HepG2 (cell line): ENCODE measurements around the gene SLC13A3. TPM values are rescaled to one million over a fixed set of nuclear protein-coding genes. Genes with fewer than 3 reads are reported as not detected.
"Not testable (repeated sequence)": the region's sequence is repeated elsewhere in the genome, so short reads cannot be mapped to it uniquely, and the experiment has no call there.

ENCODE experiments used
- CHD4 ChIP-seq: fragments of 200-600 bp; sonication (generic); IDR thresholded peaks from 2 replicates; pipeline ENCODE4 v1.7.0; 2017; ENCODE audit warnings: mild to moderate bottlenecking, low read length, borderline replicate concordance
- FOXA1 ChIP-seq, 2 experiments: fragments of 450-650 bp in 1 of 2; sonication (generic) in 1 of 2; formaldehyde crosslinking in 1 of 2; IDR thresholded peaks; 2 replicates each; pipeline versions ENCODE4 v1.4.0 to v1.6.1; 2016 to 2020; ENCODE audit warnings: missing genetic modification reagents in 1 of 2
- FOXP1 ChIP-seq, 2 experiments: fragments of 450-650 bp in 1 of 2; IDR thresholded peaks; 2 replicates each; pipeline ENCODE4 v1.6.1; 2017 to 2018; ENCODE audit warnings: antibody characterized with exemption in 1 of 2
- PHF21A ChIP-seq: sonication (generic); formaldehyde crosslinking; IDR thresholded peaks from 2 replicates; pipeline ENCODE4 v1.5.0; 2020; ENCODE audit warnings: mild to moderate bottlenecking, missing genetic modification reagents
- PITX1 ChIP-seq: sonication (generic); formaldehyde crosslinking; IDR thresholded peaks from 2 replicates; pipeline ENCODE4 v1.5.1; 2020; ENCODE audit warnings: mild to moderate bottlenecking, missing genetic modification reagents
- RARA ChIP-seq: IDR thresholded peaks from 2 replicates; pipeline ENCODE4 v1.6.1; 2016; ENCODE audit warnings: missing genetic modification reagents, missing compliant biosample characterization
- RXRB ChIP-seq: IDR thresholded peaks from 2 replicates; pipeline ENCODE4 v1.6.1; 2016; ENCODE audit warnings: borderline replicate concordance, missing genetic modification reagents, missing compliant biosample characterization
- SKI ChIP-seq: fragments of 450-650 bp; IDR thresholded peaks from one replicate; pipeline ENCODE4 v1.6.1; 2018; ENCODE audit warnings: mild to moderate bottlenecking; ENCODE audit not compliant: partially characterized antibody
- SP5 ChIP-seq: IDR thresholded peaks from 2 replicates; pipeline ENCODE4 v1.6.1; 2016; ENCODE audit warnings: low read depth, borderline replicate concordance
- TEAD3 ChIP-seq: optimal IDR thresholded peaks from 2 replicates; pipeline ENCODE3; 2016; ENCODE audit warnings: borderline replicate concordance
- YY1 ChIP-seq: IDR thresholded peaks from 2 replicates; pipeline ENCODE4 v1.6.1; 2011; ENCODE audit warnings: low read length, low read depth, moderate library complexity, mild to moderate bottlenecking; ENCODE audit not compliant: insufficient read depth, insufficient replicate concordance
- ZBTB38 ChIP-seq: sonication (generic); formaldehyde crosslinking; IDR thresholded peaks from 2 replicates; pipeline ENCODE4 v1.5.1; 2020; ENCODE audit warnings: mild to moderate bottlenecking, missing genetic modification reagents
- ZMYM3 ChIP-seq: sonication (generic); formaldehyde crosslinking; IDR thresholded peaks from 2 replicates; pipeline ENCODE4 v1.5.1; 2020; ENCODE audit warnings: mild to moderate bottlenecking, missing genetic modification reagents
- ZNF331 ChIP-seq: sonication (generic); formaldehyde crosslinking; IDR thresholded peaks from 2 replicates; pipeline ENCODE4 v1.4.0; 2020; ENCODE audit warnings: missing genetic modification reagents
- ZNF644 ChIP-seq: IDR thresholded peaks from 2 replicates; pipeline ENCODE4 v1.6.1; 2016; ENCODE audit warnings: low read depth
- ZNF7 ChIP-seq: IDR thresholded peaks from 2 replicates; pipeline ENCODE4 v1.6.1; 2016; ENCODE audit warnings: missing biosample characterization, missing genetic modification reagents
- polyA plus RNA-seq, 8 experiments: library from polyadenylated mRNA; depleted of rRNA in 3 of 8; stranded (reverse) in 7 of 8; unstranded in 1 of 8; fragments of >200 nt; fragmentation: Illumina TruSeq in 4 of 8; extraction: Trizol in 4 of 8; gene quantifications; 2 replicates each; pipeline versions ENCODE4 v1.2.1 to v1.2.3, GENCODE V29; 2011 to 2016; ENCODE audit warnings: low read depth in 4 of 8, missing spikeins in 1 of 8, mixed read lengths in 1 of 8; ENCODE audit not compliant: insufficient read depth in 1 of 8
- total RNA-seq, 5 experiments: library from RNA; depleted of rRNA; stranded (reverse); fragments of >200 nt; fragmentation: Illumina TruSeq; extraction: Trizol; gene quantifications; 2 replicates each; pipeline ENCODE4 v1.2.3, GENCODE V29; 2016; ENCODE audit warnings: low read depth in 1 of 5
- TF ChIP-seq, protein P1 (sequence below): sonication (generic); formaldehyde crosslinking; IDR thresholded peaks from 2 replicates; pipeline ENCODE4 v1.5.1; 2020; ENCODE audit warnings: mild to moderate bottlenecking, moderate library complexity, missing genetic modification reagents
- TF ChIP-seq, protein P2 (sequence below): fragments of 450-650 bp; IDR thresholded peaks from 2 replicates; pipeline ENCODE4 v1.6.1; 2016
- TF ChIP-seq, protein P3 (sequence below): sonication (generic); formaldehyde crosslinking; IDR thresholded peaks from 2 replicates; pipeline ENCODE4 v1.8.0; 2022; ENCODE audit warnings: missing genetic modification reagents, mild to moderate bottlenecking, moderate library complexity, borderline replicate concordance
- TF ChIP-seq, protein P4 (sequence below): sonication (generic); formaldehyde crosslinking; IDR thresholded peaks from 2 replicates; pipeline ENCODE4 v1.4.0; 2020; ENCODE audit warnings: missing genetic modification reagents

SLC13A3 gene
- total and polyA plus RNA-seq, 2 of the 13 experiments (the other 11 are each of a cell fraction or from before 2014, with no cell fraction given) = 66.5 to 76.0 TPM

DNA sequence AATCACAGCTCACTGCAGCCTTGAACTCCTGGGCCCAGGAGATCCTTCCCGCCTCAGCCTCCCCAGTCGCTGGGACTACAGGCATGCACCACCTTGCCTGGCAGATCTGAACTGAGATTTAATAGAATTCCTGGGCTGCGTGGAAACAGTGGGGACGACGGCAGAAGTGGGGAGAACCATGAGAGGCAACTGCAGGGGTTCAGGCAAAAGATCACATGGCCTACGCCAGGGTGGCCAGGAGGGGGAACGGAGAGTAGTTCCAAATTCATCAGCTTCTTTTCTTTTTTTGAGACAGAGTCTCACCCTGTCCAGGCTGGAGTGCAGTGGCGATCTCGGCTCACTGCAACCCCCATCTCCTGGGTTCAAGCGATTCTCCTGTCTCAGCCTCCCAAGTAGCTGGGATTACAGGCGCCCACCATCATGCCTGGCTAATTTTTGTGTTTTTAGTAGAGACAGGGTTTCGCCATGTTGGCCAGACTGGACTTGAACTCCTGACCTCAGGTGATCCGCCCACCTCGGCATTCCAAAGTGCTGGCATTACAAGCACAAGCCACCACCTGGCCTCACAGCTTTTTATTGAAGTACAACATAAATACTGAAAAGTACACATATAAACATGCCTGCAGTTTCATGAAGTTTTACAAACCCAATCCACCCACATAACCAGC, 25.5 kb upstream of the SLC13A3 start (continued):
- TF ChIP-seq YY1 = peak; percentile 5
- peak; percentile 87 for TF ChIP-seq RXRB
- TF ChIP-seq, protein P1, sequence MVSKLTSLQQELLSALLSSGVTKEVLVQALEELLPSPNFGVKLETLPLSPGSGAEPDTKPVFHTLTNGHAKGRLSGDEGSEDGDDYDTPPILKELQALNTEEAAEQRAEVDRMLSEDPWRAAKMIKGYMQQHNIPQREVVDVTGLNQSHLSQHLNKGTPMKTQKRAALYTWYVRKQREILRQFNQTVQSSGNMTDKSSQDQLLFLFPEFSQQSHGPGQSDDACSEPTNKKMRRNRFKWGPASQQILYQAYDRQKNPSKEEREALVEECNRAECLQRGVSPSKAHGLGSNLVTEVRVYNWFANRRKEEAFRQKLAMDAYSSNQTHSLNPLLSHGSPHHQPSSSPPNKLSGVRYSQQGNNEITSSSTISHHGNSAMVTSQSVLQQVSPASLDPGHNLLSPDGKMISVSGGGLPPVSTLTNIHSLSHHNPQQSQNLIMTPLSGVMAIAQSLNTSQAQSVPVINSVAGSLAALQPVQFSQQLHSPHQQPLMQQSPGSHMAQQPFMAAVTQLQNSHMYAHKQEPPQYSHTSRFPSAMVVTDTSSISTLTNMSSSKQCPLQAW (CRISPR knock-in tag) = 0 out of 2 replicates have a peak, but pooled peaks have one; percentile 38
- TF ChIP-seq TEAD3 (CRISPR knock-in tag) = peak; percentile 78
- TF ChIP-seq SKI = peak; percentile 97
- TF ChIP-seq, protein P2, sequence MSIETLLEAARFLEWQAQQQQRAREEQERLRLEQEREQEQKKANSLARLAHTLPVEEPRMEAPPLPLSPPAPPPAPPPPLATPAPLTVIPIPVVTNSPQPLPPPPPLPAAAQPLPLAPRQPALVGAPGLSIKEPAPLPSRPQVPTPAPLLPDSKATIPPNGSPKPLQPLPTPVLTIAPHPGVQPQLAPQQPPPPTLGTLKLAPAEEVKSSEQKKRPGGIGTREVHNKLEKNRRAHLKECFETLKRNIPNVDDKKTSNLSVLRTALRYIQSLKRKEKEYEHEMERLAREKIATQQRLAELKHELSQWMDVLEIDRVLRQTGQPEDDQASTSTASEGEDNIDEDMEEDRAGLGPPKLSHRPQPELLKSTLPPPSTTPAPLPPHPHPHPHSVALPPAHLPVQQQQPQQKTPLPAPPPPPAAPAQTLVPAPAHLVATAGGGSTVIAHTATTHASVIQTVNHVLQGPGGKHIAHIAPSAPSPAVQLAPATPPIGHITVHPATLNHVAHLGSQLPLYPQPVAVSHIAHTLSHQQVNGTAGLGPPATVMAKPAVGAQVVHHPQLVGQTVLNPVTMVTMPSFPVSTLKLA = 0 out of 2 replicates have a peak, but pooled peaks have one; percentile 4
- TF ChIP-seq ZNF644 = 0 out of 2 replicates have a peak, but pooled peaks have one; percentile 21
- TF ChIP-seq PHF21A (CRISPR knock-in tag) = peak; percentile 55; the same call in 1 of the 2 replicates
- peak; percentile 72 for TF ChIP-seq ZNF7 (CRISPR knock-in tag)
- TF ChIP-seq ZMYM3 (CRISPR knock-in tag) = 0 out of 2 replicates have a peak, but pooled peaks have one; percentile 9
- peak; percentile 82; the same call in 1 of the 2 replicates for TF ChIP-seq CHD4
- TF ChIP-seq SP5 = peak; percentile 95
- TF ChIP-seq, protein P3, sequence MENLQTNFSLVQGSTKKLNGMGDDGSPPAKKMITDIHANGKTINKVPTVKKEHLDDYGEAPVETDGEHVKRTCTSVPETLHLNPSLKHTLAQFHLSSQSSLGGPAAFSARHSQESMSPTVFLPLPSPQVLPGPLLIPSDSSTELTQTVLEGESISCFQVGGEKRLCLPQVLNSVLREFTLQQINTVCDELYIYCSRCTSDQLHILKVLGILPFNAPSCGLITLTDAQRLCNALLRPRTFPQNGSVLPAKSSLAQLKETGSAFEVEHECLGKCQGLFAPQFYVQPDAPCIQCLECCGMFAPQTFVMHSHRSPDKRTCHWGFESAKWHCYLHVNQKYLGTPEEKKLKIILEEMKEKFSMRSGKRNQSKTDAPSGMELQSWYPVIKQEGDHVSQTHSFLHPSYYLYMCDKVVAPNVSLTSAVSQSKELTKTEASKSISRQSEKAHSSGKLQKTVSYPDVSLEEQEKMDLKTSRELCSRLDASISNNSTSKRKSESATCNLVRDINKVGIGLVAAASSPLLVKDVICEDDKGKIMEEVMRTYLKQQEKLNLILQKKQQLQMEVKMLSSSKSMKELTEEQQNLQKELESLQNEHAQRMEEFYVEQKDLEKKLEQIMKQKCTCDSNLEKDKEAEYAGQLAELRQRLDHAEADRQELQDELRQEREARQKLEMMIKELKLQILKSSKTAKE (CRISPR knock-in tag) = peak; percentile 88
- 0 out of 2 replicates have a peak, but pooled peaks have one; percentile 33 for TF ChIP-seq ZNF331
- TF ChIP-seq FOXA1, FOXP1 (IDR thresholded peaks at IDR 0.05): not testable (repeated sequence)
- peak; percentile 53; the same call in 1 of the 2 replicates for TF ChIP-seq FOXA1 (CRISPR knock-in tag; IDR thresholded peaks at IDR 0.05)
- peak; percentile 18; the same call in 1 of the 2 replicates for TF ChIP-seq PITX1 (CRISPR knock-in tag)
- TF ChIP-seq, protein P4, sequence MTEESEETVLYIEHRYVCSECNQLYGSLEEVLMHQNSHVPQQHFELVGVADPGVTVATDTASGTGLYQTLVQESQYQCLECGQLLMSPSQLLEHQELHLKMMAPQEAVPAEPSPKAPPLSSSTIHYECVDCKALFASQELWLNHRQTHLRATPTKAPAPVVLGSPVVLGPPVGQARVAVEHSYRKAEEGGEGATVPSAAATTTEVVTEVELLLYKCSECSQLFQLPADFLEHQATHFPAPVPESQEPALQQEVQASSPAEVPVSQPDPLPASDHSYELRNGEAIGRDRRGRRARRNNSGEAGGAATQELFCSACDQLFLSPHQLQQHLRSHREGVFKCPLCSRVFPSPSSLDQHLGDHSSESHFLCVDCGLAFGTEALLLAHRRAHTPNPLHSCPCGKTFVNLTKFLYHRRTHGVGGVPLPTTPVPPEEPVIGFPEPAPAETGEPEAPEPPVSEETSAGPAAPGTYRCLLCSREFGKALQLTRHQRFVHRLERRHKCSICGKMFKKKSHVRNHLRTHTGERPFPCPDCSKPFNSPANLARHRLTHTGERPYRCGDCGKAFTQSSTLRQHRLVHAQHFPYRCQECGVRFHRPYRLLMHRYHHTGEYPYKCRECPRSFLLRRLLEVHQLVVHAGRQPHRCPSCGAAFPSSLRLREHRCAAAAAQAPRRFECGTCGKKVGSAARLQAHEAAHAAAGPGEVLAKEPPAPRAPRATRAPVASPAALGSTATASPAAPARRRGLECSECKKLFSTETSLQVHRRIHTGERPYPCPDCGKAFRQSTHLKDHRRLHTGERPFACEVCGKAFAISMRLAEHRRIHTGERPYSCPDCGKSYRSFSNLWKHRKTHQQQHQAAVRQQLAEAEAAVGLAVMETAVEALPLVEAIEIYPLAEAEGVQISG (CRISPR knock-in tag) = peak; percentile 22; the same call in 1 of the 2 replicates
- TF ChIP-seq FOXP1 (CRISPR knock-in tag; IDR thresholded peaks at IDR 0.05) = peak; percentile 33; the same call in 1 of the 2 replicates
- peak; percentile 99 for TF ChIP-seq RARA (CRISPR knock-in tag)
- TF ChIP-seq ZBTB38 (CRISPR knock-in tag) = peak; percentile 23; the same call in 1 of the 2 replicates
- TF ChIP-seq, all 625 proteins: peak for 81; not testable (repeated sequence) for 544
